ENCODE measurements around the gene TEF. TPM values are rescaled to one million over a fixed set of nuclear protein-coding genes. Genes with fewer than 3 reads are reported as not detected.
A peak's percentile ranks its signal among the peaks of the same experiment; 100 is the strongest.

The TEF gene
- total RNA-seq, 1 donor from 2014 or later = 20.1 TPM

DNA sequence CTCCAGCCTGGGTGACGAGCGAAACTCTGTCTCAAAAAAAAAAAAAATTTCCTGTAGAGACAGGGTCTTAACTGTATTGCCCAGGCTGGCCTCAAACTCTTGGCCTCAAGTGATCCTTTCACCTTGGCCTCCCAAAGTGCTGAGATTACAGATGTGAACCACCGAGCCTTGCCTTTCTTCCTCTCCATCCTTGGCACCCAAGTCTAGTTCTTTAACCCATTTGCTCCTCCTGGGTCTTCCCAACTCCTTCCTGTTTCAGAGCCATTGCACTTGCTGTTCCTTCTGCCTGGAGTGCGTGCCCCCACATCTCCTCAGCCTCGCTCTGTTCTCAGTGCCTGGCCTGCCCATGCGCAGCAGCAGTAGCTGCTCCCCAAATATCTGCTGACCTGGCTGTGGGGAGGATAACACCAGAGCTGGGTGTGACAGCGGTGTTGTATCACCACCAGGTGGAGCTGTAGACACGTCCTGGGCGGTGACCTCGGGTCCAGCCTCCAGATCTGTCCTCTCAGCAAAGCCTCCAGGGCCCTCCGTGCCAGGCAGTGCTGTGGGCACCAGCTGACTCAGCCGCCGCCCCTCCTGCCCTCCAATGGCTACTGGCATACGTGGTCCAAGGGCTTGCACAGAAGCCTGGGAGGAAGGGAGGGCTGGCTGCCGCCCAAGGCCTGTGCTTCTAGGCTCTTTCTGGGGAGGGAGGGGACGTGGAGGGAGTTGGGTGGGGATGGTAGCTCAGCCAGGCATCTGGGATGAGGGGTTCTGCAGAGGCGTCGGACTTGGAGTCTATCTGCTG lies 22.0 kb downstream of the TEF start:
- peak; percentile 91 for DNase-seq
- Histone ChIP-seq H3K4me1 (peaks cover 34% of the 10 kb centered on the region), H3K27ac (replicated peaks) (peak overlapping the region; percentile 87), H3K9me3 (replicated peaks) (no peaks in the 10 kb centered on the region), H3K36me3 (peaks cover 6% of the 10 kb centered on the region), H3K4me3 (no peak overlapping the region), H3K27me3 (ENCODE audit: low read depth) (no peaks in the 10 kb centered on the region)
- peak; percentile 99 for TF ChIP-seq CTCF (IDR thresholded peaks at IDR 0.05; ENCODE audit: borderline replicate concordance)
- intact Hi-C loops (cut with micrococcal nuclease) = loop anchor here (5.0 kb wide), 1 partner anchor 114 kb away; no protein-coding TSS in a partner anchor

DNA sequence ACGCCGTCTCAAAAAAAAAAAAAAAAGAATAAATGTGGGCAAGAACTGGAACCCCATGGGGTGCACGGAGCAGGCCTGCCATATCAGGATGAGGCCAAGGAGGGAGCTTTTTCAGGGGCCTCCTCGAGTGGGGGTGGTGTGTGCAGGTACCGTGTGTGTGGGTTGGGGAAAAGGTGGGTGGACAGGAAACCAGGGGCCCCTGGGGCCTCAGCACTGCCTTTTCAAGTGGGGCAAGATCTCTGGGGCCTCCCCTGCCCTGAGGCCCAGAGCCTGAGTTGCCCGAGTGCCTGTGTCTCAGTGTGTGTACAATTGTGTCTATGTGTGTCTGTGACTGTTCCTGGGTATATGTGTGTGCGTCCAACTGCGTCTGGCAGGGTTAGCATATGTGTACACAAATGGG lies 23.8 kb downstream of the TEF start:
- H3K27ac ChIP-seq (replicated peaks) = no peak overlapping the region

DNA sequence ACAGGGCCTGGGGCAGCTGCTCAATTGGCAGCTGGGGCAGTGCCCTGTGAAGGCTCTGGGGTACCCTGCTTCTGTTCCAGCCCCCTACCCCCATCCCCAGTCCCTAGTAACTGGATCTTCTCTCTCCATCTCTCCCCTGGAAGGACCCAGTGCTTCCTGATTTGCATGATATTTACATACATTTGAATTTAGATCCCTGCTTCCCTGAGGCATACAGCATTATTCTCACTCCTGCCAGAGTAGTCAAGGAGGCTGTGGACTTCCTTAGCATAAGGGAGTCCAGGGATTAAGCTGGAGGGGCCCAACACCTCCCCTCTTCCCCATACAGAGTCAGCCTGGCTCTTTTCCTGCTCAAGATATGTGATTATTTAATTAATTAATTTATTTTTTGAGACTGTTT lies 24.7 kb downstream of the TEF start:
- Histone ChIP-seq H3K27ac (replicated peaks) (no peak overlapping the region), H3K9me3 (replicated peaks) (no peaks in the 10 kb centered on the region), H3K36me3 (no peaks in the 10 kb centered on the region), H3K4me3 (no peak overlapping the region), H3K27me3 (ENCODE audit: low read depth) (no peaks in the 10 kb centered on the region), H3K4me1 (peaks cover 54% of the 10 kb centered on the region)
- intact Hi-C loops (cut with micrococcal nuclease) = no loop called here
- no peak for TF ChIP-seq CTCF (IDR thresholded peaks at IDR 0.05; ENCODE audit: borderline replicate concordance)
- no peak for DNase-seq

More for the DNA sequence above, 23.8 kb downstream of the TEF start:
- H3K9me3 ChIP-seq (replicated peaks) = no peaks in the 10 kb centered on the region
- no peaks in the 10 kb centered on the region for H3K27me3 ChIP-seq (ENCODE audit: low read depth)
- no peaks in the 10 kb centered on the region for H3K36me3 ChIP-seq
- peaks cover 47% of the 10 kb centered on the region for H3K4me1 ChIP-seq
- no peak for TF ChIP-seq CTCF (IDR thresholded peaks at IDR 0.05; ENCODE audit: borderline replicate concordance)
- no peak overlapping the region for H3K4me3 ChIP-seq
- intact Hi-C loops (cut with micrococcal nuclease) = no loop called here
- DNase-seq = no peak

DNA sequence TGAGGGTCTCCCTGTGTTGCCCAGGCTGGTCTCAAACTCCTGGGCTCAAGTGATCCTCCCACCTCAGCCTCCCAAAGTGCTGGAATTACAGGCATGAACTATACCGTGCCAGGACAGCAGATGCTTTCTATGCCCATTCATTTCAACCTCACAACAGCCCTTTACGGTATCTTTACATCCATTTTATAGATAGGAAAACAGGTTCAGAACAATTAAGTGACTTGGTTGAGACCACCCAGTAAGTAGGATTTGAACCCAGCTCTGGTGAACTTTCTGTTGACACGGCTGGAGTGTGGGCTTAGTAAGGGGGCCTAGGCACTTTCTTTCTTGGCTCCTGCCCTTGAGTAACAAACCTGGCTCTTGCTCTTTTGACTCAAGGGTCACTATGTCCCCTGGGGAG lies 25.7 kb downstream of the TEF start:
- Histone ChIP-seq H3K4me3 (no peak overlapping the region), H3K36me3 (no peaks in the 10 kb centered on the region), H3K4me1 (peaks cover 54% of the 10 kb centered on the region), H3K9me3 (replicated peaks) (no peaks in the 10 kb centered on the region), H3K27ac (replicated peaks) (no peak overlapping the region), H3K27me3 (ENCODE audit: low read depth) (no peaks in the 10 kb centered on the region)
- no peak for DNase-seq
- TF ChIP-seq CTCF (IDR thresholded peaks at IDR 0.05; ENCODE audit: borderline replicate concordance) = no peak
- intact Hi-C loops (cut with micrococcal nuclease) = no loop called here

DNA sequence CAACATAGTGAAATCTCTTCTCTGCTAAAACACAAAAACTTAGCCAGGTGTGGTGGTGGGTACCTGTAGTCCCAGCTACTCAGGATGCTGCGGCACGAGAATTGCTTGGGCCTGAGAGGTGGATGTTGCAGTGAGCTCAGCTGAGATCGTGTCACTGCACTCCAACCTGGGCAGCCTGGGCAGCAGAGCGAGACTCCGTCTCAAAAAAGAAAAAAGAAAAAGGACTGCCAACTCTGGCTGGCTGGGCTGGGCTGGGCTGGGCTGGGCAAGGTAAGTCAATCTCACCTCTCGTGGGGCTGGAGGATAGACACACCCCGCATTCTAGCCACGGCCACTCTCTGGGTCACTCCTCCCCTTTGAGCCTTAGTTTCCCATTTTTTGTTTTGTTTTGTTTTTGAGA lies 26.9 kb downstream of the TEF start:
- intact Hi-C loops (cut with micrococcal nuclease) = no loop called here
- no peak for DNase-seq
- no peak for TF ChIP-seq CTCF (IDR thresholded peaks at IDR 0.05; ENCODE audit: borderline replicate concordance)
- Histone ChIP-seq H3K4me1 (peaks cover 54% of the 10 kb centered on the region), H3K27me3 (ENCODE audit: low read depth) (no peaks in the 10 kb centered on the region), H3K36me3 (no peaks in the 10 kb centered on the region), H3K27ac (replicated peaks) (peak overlapping the region; percentile 100), H3K9me3 (replicated peaks) (no peaks in the 10 kb centered on the region), H3K4me3 (no peak overlapping the region)

Measured in left ventricle myocardium inferior (tissue), 1 donor.